HG03520 (cell line): ENCODE results near the gene USP10.

ENCODE experiments used
- ATAC-seq: cut with Tn5 transposase; IDR thresholded peaks from one replicate; pipeline ENCODE4 v1.9.1; 2021; ENCODE audit warnings: mild to moderate bottlenecking, moderate library complexity; ENCODE audit not compliant: unreplicated experiment

Gene USP10

DNA sequence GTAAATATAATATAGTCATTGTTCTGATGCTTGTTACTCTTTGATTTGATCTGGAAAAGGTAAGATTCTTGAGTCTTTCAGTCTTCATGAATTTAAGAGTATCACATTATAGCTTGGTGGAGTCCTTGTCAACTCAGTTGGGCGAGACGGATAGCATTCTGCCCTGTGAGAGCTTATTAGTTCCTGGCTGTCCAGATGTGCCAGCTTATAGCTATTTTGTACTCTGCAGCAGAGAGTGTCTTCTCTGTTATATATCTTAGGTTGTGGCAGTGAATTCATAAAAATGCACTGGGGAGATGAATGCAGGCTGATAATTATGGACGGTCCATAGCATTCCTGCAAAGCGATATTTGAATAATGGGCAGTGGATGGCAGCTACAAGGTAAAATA lies 69.0 kb downstream of the USP10 start:
- no peak for ATAC-seq

DNA sequence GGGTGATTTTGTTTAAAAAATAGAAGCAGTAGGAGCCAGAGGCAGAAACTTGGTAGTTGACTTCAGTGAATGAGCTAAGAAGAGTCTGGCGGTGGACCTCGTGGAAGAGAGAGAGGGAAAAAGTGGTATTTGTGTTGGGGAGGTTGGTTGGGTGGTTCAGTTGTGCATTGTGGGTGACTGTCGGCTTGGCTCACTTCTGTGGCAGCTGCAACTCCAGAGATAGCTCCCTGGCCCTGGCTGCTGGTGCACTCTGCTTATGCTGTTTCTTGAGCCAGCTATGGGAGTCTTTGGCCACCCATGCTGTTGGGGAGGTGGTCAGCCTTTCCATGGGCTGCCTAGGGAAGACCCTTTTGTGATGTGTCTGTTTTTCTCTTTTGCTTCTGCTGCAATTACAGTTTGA lies 69.6 kb downstream of the USP10 start:
- ATAC-seq, result no peak

DNA sequence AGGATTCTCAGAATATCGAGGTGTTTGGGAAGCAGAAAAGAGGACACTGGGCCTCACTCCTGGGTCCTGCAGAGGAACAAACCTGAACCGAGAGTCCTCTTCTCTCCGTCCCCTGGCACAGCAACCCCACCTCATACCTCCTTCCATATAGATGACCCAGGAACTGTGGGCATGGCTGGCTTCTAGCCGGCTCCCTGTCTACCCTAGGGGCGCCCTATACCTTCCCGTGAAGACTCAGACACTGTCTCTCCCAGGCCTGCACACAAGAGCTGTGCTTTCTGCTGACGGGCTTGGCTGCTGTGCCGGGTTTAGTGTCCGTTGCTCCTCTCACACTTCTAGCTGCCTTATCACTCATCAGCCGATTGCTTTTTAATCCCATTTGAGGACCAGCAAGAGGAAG lies 73.5 kb downstream of the USP10 start:
- ATAC-seq, result no peak

GRCh38 chr16:84774810-84775209 lies 75.0 kb downstream of the USP10 start:
- no peak for ATAC-seq

GRCh38 chr16:84775262-84775810 lies 75.5 kb downstream of the USP10 start:
- ATAC-seq, result no peak

DNA sequence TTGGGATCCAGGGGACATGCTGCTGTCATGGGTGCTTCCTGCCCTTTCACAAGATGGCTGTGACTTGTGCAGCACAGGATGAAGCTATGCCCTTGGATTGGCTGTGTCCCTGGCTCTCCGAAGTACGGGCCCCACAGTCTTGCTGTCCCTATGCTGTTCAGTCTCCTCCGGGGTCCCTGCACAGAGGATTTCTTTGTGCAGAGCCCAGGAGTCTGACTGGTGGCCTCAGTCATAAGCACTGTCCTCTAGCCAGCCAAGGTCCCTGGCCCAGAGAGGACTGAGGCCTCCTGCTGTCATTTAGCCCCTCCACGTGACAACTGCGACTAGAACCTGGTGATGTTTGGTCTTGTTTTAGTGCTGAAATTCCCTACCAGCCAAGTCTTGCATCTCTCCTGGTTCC lies 77.6 kb downstream of the USP10 start:
- no peak for ATAC-seq

- no peak for ATAC-seq
These were observed 78.9 kb downstream of the USP10 start for GRCh38 chr16:84778720-84779119.

GRCh38 chr16:84780063-84780462 lies 80.3 kb downstream of the USP10 start:
- no peak for ATAC-seq

- ATAC-seq, result no peak
These were observed 81.0 kb downstream of the USP10 start for GRCh38 chr16:84780544-84781376.

- no peak for ATAC-seq
These were observed 83.0 kb downstream of the USP10 start for GRCh38 chr16:84782846-84783245.

DNA sequence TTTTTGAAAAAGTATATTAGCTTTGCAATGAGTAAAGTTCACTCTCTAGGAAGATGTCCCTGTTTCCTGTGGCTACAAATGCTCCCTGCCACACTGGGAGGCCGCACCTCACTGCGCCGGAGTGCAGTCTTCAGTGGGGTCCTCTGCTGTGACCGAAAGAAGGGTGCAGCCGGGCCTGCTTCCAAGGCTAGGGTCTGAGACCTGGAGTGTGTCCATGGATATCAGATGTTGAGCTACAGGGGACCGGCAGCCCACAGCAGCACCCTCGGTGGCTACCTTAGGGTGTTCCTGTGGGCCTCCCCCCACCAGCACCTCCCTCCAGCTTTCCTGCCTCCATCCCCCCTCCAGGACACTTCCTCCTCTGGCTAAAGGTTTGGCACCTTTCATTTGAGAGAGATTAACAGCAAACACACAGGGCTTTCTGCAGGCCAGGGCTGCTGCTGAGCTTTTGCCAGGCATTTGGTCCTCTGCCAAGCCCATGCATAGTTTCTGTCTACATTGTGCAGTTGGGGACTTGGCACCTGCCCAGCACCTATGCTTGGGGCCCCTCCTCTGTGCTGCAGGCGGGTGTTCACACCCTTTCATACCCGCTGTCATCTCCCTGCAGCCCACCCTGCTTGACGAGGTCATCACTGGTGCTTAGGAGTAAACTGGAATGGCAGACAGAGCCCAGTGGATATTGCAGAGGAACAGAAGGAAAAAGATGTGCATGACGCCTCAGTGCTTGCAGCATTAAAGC lies 86.2 kb downstream of the USP10 start:
- no peak for ATAC-seq

DNA sequence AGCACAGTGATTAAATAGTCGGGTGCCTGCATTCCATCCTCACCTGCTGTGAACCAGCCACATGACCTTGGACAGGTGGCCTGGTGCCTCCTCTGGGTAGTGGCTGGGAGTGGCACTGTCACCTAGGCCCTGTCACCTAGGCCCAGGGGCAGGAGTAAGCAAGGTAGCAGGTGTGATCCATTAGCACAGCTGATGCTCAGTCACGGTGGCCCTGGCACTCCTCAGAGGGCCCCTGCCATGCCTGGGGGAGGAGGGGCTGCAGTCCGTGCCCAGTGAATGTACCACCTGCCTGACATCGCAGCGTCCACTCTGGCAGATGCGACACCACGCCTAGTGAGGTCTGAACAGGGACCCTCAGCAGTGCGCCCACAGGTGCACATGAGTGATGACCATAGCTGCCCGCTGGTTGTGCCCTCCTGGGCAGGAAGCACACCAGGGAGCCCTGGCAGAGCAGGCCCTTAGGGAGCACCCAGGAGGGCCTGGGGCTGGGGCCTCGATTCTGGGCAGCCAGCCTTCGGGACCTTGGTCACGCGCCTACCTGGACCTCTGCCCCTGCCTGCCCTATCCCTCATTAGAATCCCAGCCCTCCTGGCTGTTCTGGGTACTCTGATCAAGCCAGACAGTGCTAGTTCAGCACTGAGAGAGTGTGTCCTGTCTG lies 86.9 kb downstream of the USP10 start:
- ATAC-seq, result no peak

GRCh38 chr16:84787263-84787622 lies 87.4 kb downstream of the USP10 start:
- no peak for ATAC-seq

GRCh38 chr16:84788920-84789391 lies 89.2 kb downstream of the USP10 start:
- ATAC-seq, result no peak

- no peak for ATAC-seq
These were observed 89.6 kb downstream of the USP10 start for GRCh38 chr16:84789431-84789830.

GRCh38 chr16:84790301-84790700 lies 90.5 kb downstream of the USP10 start:
- ATAC-seq, result no peak

DNA sequence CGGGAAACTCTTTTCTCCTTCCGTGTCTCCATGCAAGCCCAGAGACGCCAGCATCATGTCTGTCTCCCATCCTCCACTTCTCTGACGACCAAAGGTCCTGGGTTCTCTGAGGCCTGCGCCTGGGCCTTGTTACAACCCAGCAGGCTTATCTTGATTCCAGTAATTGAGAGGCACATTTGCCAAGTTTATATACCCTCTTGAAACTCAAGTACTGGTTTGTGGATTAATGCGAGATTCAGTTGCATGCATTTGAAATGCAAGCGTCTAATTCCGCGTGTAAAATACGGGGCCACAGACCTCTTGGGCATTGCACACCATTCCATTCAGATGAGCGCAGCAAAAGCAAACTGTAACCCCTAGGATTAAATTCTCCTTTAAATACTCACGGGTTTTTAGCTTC lies 91.3 kb downstream of the USP10 start:
- ATAC-seq, result no peak

DNA sequence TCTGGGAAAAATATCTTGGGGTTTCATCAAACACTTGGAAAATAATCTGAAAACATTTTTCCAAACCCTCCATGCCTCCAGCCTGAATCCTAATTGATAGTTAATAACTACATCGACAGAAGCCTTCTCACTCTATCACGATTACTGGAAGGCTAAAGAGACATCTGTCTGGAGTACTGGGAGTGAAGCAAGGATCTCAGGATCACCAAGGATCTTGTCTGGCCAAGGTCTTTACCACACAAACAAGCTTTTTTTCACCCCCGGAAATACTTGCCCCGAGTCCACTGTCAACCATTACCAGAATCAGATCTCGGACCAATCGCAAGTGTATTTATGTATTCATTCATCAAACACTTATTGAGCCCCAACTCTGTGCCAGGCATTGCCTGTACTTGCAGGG lies 91.7 kb downstream of the USP10 start:
- no peak for ATAC-seq

GRCh38 chr16:84794186-84794585 lies 94.4 kb downstream of the USP10 start:
- ATAC-seq, result no peak

DNA sequence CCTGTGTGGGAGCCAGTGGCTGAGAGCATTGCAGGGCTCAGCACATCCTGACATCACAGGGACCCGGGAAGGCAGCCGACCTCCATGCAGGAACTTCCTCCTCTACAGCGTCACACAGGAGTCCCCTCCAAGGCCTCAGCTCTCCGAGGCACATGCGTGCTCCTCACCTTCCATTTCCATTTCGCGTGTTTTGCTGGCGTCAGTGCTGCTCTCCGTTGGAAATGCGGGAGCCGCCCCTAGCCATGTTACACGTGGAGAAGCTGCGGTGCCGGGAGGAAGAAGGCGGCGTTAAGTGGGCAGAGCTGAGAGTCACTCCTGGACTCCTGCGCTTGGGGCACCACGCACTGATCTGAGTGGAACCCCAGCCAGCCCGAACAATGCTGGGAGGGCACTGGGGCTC lies 94.8 kb downstream of the USP10 start:
- no peak for ATAC-seq

- ATAC-seq, result no peak
These were observed 95.7 kb downstream of the USP10 start for GRCh38 chr16:84795329-84796053.
